Peyer's patch (tissue), 4 donors: ENCODE data around the gene SEPHS2.

ENCODE experiments used
- CTCF ChIP-seq, 6 experiments: fragments of 450-650 bp in 4 of 6; fragments of 200-600 bp in 2 of 6; sonication (generic) in 1 of 6; IDR thresholded peaks; one replicate each; pipeline ENCODE4 v1.5.1; 2017 to 2019; ENCODE audit warnings: antibody characterized with exemption in 6 of 6, mild to moderate bottlenecking in 3 of 6, moderate library complexity in 1 of 6
- POLR2A ChIP-seq, 2 donors: fragments of 450-650 bp; IDR thresholded peaks; one replicate each; pipeline ENCODE4 v1.5.1; 2017; ENCODE audit warnings: antibody characterized with exemption in 2 of 2, mild to moderate bottlenecking in 2 of 2, moderate library complexity in 2 of 2

GRCh38 chr16:30459456-30459855 lies 13.8 kb upstream of the SEPHS2 start:
- no peak for TF ChIP-seq POLR2A (IDR thresholded peaks at IDR 0.05)
- no peak for TF ChIP-seq CTCF (IDR thresholded peaks at IDR 0.05)
